Measurements from ENCODE around the gene CLN6. TPM values are rescaled to one million over a fixed set of nuclear protein-coding genes. Genes with fewer than 3 reads are reported as not detected.

CLN6 gene
- total RNA-seq = 10 to 100 TPM; 20.3 to 38.1 (median 27.9) TPM

DNA sequence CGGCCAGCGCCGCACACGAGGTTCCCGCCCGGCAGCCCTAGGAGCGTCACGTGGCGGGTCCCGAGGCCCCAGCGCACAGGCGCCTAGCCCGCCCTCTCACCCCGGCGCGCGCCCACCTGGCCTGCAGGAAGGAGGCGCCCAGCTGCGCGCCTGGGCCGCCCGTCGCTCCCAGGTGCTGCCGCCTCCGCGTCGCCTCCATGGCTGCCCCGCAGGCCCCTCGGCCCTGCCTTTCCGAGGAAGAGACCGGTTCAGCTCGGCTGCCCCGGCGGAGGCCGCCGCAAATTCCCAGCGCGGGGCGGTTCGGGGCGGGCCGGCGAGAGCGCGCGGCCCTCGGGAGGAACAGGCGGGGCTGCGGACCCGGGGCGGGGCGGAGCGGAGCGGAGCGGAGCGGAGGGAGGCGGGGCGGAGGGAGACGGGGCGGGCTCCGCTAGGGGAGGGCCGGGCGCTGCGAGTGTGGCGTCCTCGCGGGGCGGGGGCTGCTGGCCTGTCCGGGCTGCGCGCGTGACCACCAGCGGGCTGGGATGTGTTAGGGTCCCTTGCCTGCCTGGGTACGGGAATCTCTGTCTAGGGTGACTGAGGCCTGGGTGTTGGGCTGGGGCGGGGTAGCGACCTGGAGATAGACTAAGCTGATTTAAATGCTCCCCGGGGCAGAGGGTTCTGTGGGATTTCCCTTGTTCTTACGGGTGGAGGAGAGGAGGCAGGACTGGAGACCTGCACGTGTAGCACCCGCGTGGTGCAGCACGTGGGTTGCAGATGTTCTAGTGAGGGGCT lies at the start of gene CLN6:
CLN6 (minus strand) TSS at position 343 of the 771 bp plus-strand sequence; CDS start at position 199, 144 bp downstream.
- TF ChIP-seq POLR2AphosphoS5 (IDR thresholded peaks at IDR 0.05) (peak in 1 of 3 donors; percentile 24), EP300 (IDR thresholded peaks at IDR 0.05) (no peak)

DNA sequence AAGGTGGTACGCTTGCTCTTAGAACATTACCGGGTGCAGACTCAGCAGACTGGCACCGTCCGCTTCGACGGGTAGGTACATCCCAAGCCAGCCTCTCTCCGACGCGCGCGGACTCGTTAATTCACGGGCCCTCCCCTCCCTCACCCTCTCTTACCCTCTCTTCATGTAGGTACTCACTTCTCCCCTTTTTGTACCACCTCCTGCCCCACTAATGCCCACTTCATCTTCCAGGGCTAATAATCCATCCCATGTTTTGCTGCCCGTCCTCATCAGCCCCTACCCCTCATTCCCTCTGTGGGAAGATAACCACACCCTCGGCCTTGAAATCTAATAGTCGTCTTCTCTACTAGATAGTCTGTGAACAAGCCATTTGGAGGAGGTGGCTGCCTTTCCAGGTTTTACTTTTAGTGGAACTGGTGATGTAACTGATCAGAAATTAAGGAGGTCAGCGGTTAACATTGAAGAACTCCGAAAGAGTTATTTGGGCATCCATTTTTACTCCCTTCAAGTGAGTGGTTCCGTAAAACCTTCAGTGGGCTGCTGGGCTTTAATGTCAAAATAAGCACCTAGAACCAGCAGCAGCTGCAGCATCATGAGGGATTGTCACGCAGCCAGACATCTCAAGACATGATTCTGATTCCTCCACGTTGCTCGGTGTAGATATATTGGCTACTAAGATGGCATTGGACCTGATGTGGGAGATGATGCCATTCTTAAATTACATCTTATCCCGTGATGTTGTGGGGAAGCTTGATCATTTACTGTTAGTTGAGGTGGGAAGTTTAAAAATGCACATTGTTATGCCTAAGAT lies 49.3 kb upstream of the CLN6 start:
- H3K9me3 ChIP-seq = no peaks in the 10 kb centered on the region
- no peaks in the 10 kb centered on the region for H3K36me3 ChIP-seq
- under 1% methylated on average over 23 of the region's 23 CpGs for WGBS
- peak in 1 of 2 donors; percentile 75 for DNase-seq (ENCODE audit: low spot score in 2 of 2)
- H3K27me3 ChIP-seq = no peaks in the 10 kb centered on the region
- H3K27ac ChIP-seq = peak overlapping the region; percentile 98
- TF ChIP-seq POLR2AphosphoS5 (IDR thresholded peaks at IDR 0.05) (no peak), EP300 (IDR thresholded peaks at IDR 0.05) (no peak), POLR2A (IDR thresholded peaks at IDR 0.05) (no peak)
- TF ChIP-seq, protein P1, sequence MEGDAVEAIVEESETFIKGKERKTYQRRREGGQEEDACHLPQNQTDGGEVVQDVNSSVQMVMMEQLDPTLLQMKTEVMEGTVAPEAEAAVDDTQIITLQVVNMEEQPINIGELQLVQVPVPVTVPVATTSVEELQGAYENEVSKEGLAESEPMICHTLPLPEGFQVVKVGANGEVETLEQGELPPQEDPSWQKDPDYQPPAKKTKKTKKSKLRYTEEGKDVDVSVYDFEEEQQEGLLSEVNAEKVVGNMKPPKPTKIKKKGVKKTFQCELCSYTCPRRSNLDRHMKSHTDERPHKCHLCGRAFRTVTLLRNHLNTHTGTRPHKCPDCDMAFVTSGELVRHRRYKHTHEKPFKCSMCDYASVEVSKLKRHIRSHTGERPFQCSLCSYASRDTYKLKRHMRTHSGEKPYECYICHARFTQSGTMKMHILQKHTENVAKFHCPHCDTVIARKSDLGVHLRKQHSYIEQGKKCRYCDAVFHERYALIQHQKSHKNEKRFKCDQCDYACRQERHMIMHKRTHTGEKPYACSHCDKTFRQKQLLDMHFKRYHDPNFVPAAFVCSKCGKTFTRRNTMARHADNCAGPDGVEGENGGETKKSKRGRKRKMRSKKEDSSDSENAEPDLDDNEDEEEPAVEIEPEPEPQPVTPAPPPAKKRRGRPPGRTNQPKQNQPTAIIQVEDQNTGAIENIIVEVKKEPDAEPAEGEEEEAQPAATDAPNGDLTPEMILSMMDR (IDR thresholded peaks at IDR 0.05) = no peak
- H3K4me3 ChIP-seq = peak overlapping the region; percentile 80
- peaks cover 72% of the 10 kb centered on the region for H3K4me1 ChIP-seq

More for the DNA sequence above, at the start of gene CLN6:
- DNase-seq (ENCODE audit: low spot score in 2 of 2) = peak; percentile 88 to 91
- Histone ChIP-seq H3K36me3 (no peaks in the 10 kb centered on the region), H3K9me3 (no peaks in the 10 kb centered on the region), H3K27me3 (no peaks in the 10 kb centered on the region), H3K4me3 (peak within 1 kb of the TSS; percentile 98), H3K27ac (peak within 1 kb of the TSS; percentile 89), H3K4me1 (peaks cover 28% of the 10 kb centered on the region)
- under 1% methylated on average over 40 of the region's 82 CpGs for WGBS

DNA sequence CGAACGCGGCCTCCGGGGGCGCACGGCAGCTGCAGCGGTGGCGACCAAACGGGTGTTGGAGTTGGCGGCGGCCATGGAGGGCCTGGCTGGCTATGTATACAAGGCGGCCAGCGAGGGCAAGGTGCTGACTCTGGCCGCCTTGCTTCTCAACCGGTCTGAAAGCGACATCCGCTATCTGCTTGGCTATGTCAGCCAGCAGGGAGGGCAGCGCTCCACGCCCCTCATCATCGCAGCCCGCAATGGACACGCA lies 48.7 kb upstream of the CLN6 start:
- peak in 1 of 2 donors; percentile 84 for DNase-seq (ENCODE audit: low spot score in 2 of 2)
- Histone ChIP-seq H3K4me1 (peaks cover 74% of the 10 kb centered on the region), H3K4me3 (peak overlapping the region; percentile 80), H3K9me3 (no peaks in the 10 kb centered on the region), H3K27me3 (no peaks in the 10 kb centered on the region), H3K27ac (peak overlapping the region; percentile 98), H3K36me3 (no peaks in the 10 kb centered on the region)
- 0% methylated on average over 11 of the region's 22 CpGs for WGBS
- TF ChIP-seq, protein P1 (IDR thresholded peaks at IDR 0.05) = peak in 1 of 2 donors; percentile 42
- TF ChIP-seq POLR2A (IDR thresholded peaks at IDR 0.05) = no peak
- no peak for TF ChIP-seq POLR2AphosphoS5 (IDR thresholded peaks at IDR 0.05)

DNA sequence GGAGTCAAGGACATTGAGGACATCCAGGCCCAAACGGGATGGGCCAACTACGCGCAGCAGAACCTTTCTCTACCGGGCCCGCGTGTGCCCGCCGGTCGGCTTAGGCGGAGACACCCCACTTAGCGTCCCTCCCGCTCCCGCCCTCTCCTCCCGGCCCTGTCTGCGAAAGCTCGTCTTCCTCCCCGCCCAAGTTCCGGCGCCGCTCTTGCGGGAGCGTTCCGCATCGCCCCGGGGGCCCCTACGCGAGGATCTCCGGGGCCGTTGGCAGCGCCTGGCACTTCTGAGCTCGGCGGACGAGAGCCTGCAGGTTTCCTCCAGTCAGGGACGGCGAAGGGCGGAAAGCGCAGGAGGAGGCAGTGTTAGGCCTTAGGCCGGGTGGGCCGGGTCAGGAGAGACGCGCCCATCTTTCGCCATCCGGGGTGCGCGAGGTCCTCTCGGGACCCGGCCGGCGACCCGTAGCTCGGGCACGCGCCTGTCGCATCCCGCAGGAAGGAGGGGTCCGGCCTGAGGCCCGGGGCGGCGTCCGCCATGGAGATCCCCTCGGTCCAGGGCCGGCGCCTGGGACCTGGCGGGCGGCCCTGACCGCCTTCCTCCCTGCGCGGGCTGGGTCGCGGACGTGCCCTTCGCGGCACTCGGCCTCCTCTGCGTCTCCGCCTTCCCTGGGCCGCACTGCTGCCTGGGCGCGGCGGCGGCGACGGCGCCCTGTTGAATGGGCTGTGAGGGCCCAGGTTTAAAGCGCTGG lies 48.2 kb upstream of the CLN6 start, which contains the start of gene FEM1B:
FEM1B (plus strand) TSS at position 143 of the 742 bp plus-strand sequence. CDS start 673 bp downstream, outside the sequence.
- DNase-seq (ENCODE audit: low spot score in 2 of 2) = peak; percentile 94 to 95
- TF ChIP-seq POLR2A (IDR thresholded peaks at IDR 0.05) (peak in 1 of 2 donors; percentile 52), EP300 (IDR thresholded peaks at IDR 0.05) (no peak), POLR2AphosphoS5 (IDR thresholded peaks at IDR 0.05) (peak in 2 of 3 donors; percentile 91 to 94)
- no peaks in the 10 kb centered on the region for H3K27me3 ChIP-seq
- no peaks in the 10 kb centered on the region for H3K9me3 ChIP-seq
- no peaks in the 10 kb centered on the region for H3K36me3 ChIP-seq
- peak within 1 kb of the TSS; percentile 80 for H3K4me3 ChIP-seq
- 0% methylated on average over 8 of the region's 85 CpGs for WGBS
- peak within 1 kb of the TSS; percentile 98 for H3K27ac ChIP-seq
- peaks cover 74% of the 10 kb centered on the region for H3K4me1 ChIP-seq

DNA sequence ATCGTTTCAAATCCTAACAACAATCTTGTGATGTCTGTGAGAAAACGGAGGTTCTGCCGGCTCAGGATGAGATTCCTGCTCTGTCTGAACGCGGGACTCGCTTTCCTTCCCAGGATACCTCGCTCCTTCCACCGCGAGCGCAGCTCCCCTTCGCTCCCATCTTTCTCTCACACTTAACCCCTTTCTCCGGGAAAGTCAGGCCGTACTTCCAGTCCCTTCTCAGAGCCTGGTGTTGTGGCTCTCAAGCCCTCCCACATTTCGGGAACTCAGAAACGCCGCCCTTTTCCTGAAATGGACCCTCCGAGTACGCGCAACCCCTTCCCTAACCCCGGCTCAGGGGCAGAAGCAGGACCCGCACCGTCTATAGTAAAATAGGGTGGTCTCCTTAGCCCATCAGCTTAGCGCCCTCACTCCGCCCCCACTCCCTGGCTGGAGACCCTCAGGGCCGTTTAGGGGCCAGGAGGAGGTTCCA lies 47.6 kb upstream of the CLN6 start:
- WGBS = 1% methylated on average over 24 of the region's 25 CpGs
- Histone ChIP-seq H3K9me3 (no peaks in the 10 kb centered on the region), H3K4me1 (peaks cover 74% of the 10 kb centered on the region), H3K4me3 (peak overlapping the region; percentile 80), H3K36me3 (no peaks in the 10 kb centered on the region), H3K27ac (peak overlapping the region; percentile 98), H3K27me3 (no peaks in the 10 kb centered on the region)
- TF ChIP-seq POLR2A (IDR thresholded peaks at IDR 0.05) (no peak), POLR2AphosphoS5 (IDR thresholded peaks at IDR 0.05) (no peak), EP300 (IDR thresholded peaks at IDR 0.05) (no peak)
- TF ChIP-seq, protein P1 (IDR thresholded peaks at IDR 0.05) = no peak
- no peak for DNase-seq (ENCODE audit: low spot score in 2 of 2)
